HUES64 (cell line): ENCODE data around the gene UBA3.

Experiments used
- H3K27ac ChIP-seq: 2 replicates; pipeline ENCODE4 v1.7.0; 2013; ENCODE audit warnings: low read depth, low read length, inconsistent platforms
- H3K27me3 ChIP-seq: 2 replicates; pipeline ENCODE4 v1.6.1; 2013; ENCODE audit warnings: mild to moderate bottlenecking, low read length; ENCODE audit not compliant: insufficient read depth
- H3K36me3 ChIP-seq: 2 replicates; pipeline ENCODE4 v1.6.1; 2013; ENCODE audit warnings: mild to moderate bottlenecking, low read length; ENCODE audit not compliant: insufficient read depth
- H3K4me1 ChIP-seq: 2 replicates; pipeline ENCODE4 v1.6.1; 2013; ENCODE audit warnings: mild to moderate bottlenecking, low read length, moderate library complexity; ENCODE audit not compliant: insufficient read depth
- H3K4me3 ChIP-seq: 2 replicates; pipeline ENCODE4 v1.5.1; 2013; ENCODE audit warnings: mild to moderate bottlenecking, low read length, moderate library complexity
- H3K9ac ChIP-seq: 2 replicates; pipeline ENCODE4 v1.6.1; 2013; ENCODE audit warnings: mild to moderate bottlenecking, low read depth, low read length
- H3K9me3 ChIP-seq: 2 replicates; pipeline ENCODE4 v1.6.1; 2013; ENCODE audit warnings: low read depth, low read length; ENCODE audit not compliant: insufficient read depth
- WGBS: fragments of 150-250, 120-280 bp; methylation state at CpG from one replicate; pipeline ENCODE4 v1.1.7; 2013; ENCODE audit warnings: missing lambda C conversion rate; 5-methylcytosine and 5-hydroxymethylcytosine counted together

UBA3 gene

GRCh38 chr3:69118555-69118954, 38.4 kb upstream of the UBA3 start:
- no peaks in the 10 kb centered on the region for H3K9me3 ChIP-seq
- whole genome bisulfite sequencing = 95% methylated on average over 12 of the region's 12 CpGs

GRCh38 chr3:69116897-69117296, 36.7 kb upstream of the UBA3 start:
- Histone ChIP-seq H3K36me3 (no peaks in the 10 kb centered on the region), H3K27me3 (no peaks in the 10 kb centered on the region), H3K4me1 (no peaks in the 10 kb centered on the region), H3K9ac (no peak overlapping the region), H3K27ac (no peak overlapping the region), H3K9me3 (no peaks in the 10 kb centered on the region), H3K4me3 (no peak overlapping the region)
- WGBS = 98% methylated on average over 3 of the region's 3 CpGs

More at GRCh38 chr3:69118555-69118954, 38.4 kb upstream of the UBA3 start:
- H3K27me3 ChIP-seq = no peaks in the 10 kb centered on the region
- no peaks in the 10 kb centered on the region for H3K36me3 ChIP-seq
- no peak overlapping the region for H3K27ac ChIP-seq
- H3K4me3 ChIP-seq = no peak overlapping the region
- no peak overlapping the region for H3K9ac ChIP-seq
- no peaks in the 10 kb centered on the region for H3K4me1 ChIP-seq

DNA sequence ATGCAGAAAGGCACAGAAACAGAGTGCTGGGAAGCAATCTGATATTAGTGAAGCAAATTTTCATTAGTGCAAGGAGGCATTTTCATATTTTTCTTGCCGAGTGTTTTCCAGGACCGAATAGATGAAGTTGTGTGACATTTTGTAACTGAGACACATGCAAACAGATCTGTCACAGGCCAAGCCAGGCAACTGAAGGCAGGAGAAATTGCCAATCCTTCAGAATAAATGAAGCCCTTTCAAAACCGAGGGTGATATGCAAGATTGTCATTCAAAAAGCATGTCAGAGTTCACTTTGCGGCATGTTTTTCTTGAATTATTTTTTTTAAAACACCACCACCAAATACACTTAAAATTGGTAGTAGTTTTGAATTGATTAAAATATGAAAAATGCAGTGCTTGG, 36.0 kb upstream of the UBA3 start:
- no peak overlapping the region for H3K27ac ChIP-seq
- peaks cover 2% of the 10 kb centered on the region; the same call in 1 of the 2 replicates for H3K4me1 ChIP-seq
- no peak overlapping the region for H3K4me3 ChIP-seq
- WGBS = 89% methylated on average over 3 of the region's 4 CpGs
- no peak overlapping the region for H3K9ac ChIP-seq
- H3K36me3 ChIP-seq = no peaks in the 10 kb centered on the region
- H3K9me3 ChIP-seq = no peaks in the 10 kb centered on the region
- no peaks in the 10 kb centered on the region for H3K27me3 ChIP-seq

GRCh38 chr3:69115731-69116130, 35.6 kb upstream of the UBA3 start:
- H3K9me3 ChIP-seq = no peaks in the 10 kb centered on the region
- WGBS = 92% methylated on average over 1 of the region's 2 CpGs
- H3K9ac ChIP-seq = no peak overlapping the region
- no peaks in the 10 kb centered on the region for H3K36me3 ChIP-seq
- H3K4me1 ChIP-seq = peaks cover 6% of the 10 kb centered on the region; the same call in 1 of the 2 replicates
- H3K4me3 ChIP-seq = no peak overlapping the region
- no peaks in the 10 kb centered on the region for H3K27me3 ChIP-seq
- no peak overlapping the region for H3K27ac ChIP-seq

GRCh38 chr3:69113536-69113935, 33.4 kb upstream of the UBA3 start:
- Histone ChIP-seq H3K36me3 (no peaks in the 10 kb centered on the region), H3K9me3 (no peaks in the 10 kb centered on the region), H3K27me3 (no peaks in the 10 kb centered on the region), H3K4me1 (peaks cover 6% of the 10 kb centered on the region; the same call in 1 of the 2 replicates), H3K27ac (no peak overlapping the region), H3K4me3 (no peak overlapping the region), H3K9ac (no peak overlapping the region)
- 96% methylated on average over 2 of the region's 3 CpGs for whole genome bisulfite sequencing

DNA sequence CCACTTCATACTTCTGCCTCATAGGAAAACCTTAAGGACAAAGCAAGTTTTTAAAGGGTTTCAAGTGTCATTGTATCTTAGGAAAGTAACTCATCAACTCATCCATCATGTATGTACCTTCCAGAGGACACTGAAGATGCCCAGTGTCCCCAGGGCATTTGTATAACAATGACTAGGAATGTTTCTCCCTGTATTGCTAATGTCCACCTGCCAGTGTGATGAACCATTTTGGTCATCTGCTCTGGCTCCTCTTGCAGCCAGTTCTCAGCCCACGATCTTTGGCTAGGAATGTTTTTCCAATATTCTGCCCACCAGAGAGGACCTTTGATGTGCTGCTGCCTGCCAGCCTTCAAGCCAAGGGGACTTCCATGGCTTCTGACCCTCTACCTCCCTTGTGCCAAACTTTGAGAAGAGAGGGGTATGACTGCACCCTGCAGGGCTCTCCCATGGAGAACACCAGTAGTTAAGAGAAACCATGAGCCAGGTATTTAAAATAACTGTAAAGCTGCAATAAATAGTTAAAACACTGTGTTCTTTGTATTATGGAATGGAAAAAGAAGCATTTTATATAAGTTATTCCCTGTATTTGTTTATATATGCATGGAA, 30.9 kb upstream of the UBA3 start:
- 61% methylated on average over 1 of the region's 1 CpG for WGBS
- no peaks in the 10 kb centered on the region for H3K9me3 ChIP-seq
- H3K36me3 ChIP-seq = no peaks in the 10 kb centered on the region
- no peaks in the 10 kb centered on the region for H3K27me3 ChIP-seq
- H3K4me1 ChIP-seq = peaks cover 6% of the 10 kb centered on the region; the same call in 1 of the 2 replicates
- no peak overlapping the region for H3K4me3 ChIP-seq
- peak overlapping the region; percentile 45; the same call in 1 of the 2 replicates for H3K27ac ChIP-seq
- no peak overlapping the region for H3K9ac ChIP-seq

DNA sequence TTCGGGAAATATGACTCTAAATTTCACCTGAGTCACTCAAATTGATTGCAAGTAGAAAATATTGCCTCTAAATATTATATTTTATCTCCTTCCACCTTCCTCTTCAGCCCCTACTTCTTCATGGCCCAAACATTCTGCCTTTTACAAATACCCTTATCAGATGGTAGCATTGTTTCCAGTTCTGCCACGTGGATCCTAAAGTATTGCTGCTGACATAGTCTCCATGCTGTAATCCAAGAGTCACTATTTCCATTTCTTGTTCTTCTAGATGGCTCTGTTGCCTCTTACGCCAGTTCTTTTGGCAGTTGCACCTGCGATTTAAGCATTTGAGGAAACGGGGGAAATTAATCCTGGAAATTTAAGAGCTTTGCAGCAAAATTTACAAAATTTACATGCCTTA, 28.6 kb upstream of the UBA3 start:
- no peak overlapping the region for H3K4me3 ChIP-seq
- peaks cover 6% of the 10 kb centered on the region; the same call in 1 of the 2 replicates for H3K4me1 ChIP-seq
- no peak overlapping the region for H3K9ac ChIP-seq
- WGBS = 87% methylated on average over 5 of the region's 5 CpGs
- no peak overlapping the region for H3K27ac ChIP-seq
- no peaks in the 10 kb centered on the region for H3K27me3 ChIP-seq
- peaks cover 12% of the 10 kb centered on the region for H3K36me3 ChIP-seq
- H3K9me3 ChIP-seq = no peaks in the 10 kb centered on the region

DNA sequence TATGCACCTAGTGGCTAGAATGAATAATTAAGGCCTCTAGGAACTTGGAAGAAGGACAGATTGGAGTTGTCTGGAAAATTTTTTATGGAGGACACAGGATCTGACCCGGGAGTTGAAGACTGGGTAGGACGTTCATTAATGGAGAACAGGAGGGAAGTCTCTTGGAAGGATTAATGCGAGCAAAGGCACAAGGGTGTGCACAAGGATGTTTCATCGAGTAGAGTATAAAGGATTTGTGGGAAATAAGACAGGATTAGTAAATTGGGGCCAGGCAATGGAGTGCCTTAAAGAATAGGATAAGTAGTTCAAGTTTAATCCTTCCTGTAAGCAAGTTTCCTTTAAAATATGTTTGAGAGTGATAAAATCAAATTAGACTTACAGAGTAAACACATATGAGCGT, 27.7 kb upstream of the UBA3 start:
- H3K27ac ChIP-seq = no peak overlapping the region
- H3K9ac ChIP-seq = no peak overlapping the region
- WGBS = 93% methylated on average over 4 of the region's 5 CpGs
- no peaks in the 10 kb centered on the region for H3K27me3 ChIP-seq
- peaks cover 6% of the 10 kb centered on the region; the same call in 1 of the 2 replicates for H3K4me1 ChIP-seq
- H3K9me3 ChIP-seq = no peaks in the 10 kb centered on the region
- peaks cover 18% of the 10 kb centered on the region for H3K36me3 ChIP-seq
- no peak overlapping the region for H3K4me3 ChIP-seq

DNA sequence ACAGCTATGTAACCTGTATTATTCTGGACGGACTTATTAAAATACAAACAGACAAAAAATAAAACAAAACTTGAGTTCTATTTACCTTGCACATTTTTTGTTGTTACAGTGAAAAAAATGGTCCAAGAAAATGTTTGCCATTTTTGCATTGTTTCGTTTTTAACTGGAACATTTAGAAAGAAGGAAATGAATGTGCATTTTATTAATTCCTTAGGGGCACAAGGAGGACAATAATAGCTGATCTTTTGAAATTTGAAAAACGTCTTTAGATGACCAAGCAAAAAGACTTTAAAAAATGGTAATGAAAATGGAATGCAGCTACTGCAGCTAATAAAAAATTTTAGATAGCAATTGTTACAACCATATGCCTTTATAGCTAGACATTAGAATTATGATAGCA, 25.2 kb upstream of the UBA3 start:
- no peak overlapping the region for H3K27ac ChIP-seq
- no peaks in the 10 kb centered on the region for H3K4me1 ChIP-seq
- no peak overlapping the region for H3K4me3 ChIP-seq
- 78% methylated on average over 2 of the region's 3 CpGs for WGBS
- peaks cover 25% of the 10 kb centered on the region for H3K36me3 ChIP-seq
- no peak overlapping the region for H3K9ac ChIP-seq
- no peaks in the 10 kb centered on the region for H3K9me3 ChIP-seq
- no peaks in the 10 kb centered on the region for H3K27me3 ChIP-seq

DNA sequence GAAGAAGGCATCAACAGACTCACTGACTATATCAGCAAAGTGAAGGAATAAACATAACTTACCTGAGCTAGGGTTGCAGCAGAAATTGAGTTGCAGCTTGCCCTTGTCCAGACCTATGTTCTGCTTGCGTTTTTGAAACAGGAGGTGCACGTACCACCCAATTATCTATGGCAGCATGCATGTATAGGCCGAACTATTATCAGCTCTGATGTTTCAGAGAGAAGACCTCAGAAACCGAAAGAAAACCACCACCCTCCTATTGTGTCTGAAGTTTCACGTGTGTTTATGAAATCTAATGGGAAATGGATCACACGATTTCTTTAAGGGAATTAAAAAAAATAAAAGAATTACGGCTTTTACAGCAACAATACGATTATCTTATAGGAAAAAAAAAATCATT, 24.4 kb upstream of the UBA3 start:
- 94% methylated on average over 6 of the region's 8 CpGs for WGBS
- Histone ChIP-seq H3K27ac (no peak overlapping the region), H3K9ac (no peak overlapping the region), H3K4me1 (no peaks in the 10 kb centered on the region), H3K9me3 (no peaks in the 10 kb centered on the region), H3K4me3 (no peak overlapping the region), H3K36me3 (peaks cover 25% of the 10 kb centered on the region), H3K27me3 (no peaks in the 10 kb centered on the region)

DNA sequence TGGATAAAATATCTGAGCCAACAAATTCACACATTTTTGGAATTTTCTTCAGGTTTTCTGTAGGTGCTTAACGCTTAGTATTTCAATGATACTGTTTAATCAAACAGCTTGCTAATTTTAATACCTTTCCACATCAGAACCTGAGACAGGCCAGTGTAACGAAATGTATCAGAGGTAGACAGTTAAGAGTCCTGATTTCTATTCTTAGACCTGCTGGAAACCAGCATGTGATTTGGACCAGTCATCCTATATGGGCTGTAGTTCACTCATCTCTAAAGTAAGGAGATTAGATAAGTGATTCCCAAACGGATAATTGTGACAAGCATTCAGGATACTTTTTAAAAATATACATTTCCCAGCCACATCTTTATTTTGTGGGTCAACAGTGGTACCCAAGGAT, 23.0 kb upstream of the UBA3 start:
- WGBS = 89% methylated on average over 2 of the region's 3 CpGs

DNA sequence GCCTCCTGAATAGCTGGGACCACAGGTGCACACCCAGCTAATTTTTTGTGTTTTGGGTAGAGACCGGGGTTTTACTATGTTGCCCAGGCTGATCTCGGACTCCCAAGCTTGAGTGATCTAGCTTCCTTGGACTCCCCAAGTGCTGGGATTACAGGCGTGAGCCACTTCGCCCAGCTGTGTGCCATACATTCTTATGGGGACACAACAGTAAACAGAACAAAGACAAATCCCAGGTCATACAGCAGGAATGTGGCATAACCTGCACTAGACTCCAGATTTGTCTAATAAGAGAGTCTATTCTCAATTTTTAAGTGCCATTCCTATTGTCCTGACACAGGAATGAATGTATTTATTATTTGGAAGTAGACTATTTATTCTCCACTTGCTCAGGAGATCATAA, 22.2 kb upstream of the UBA3 start:
- Histone ChIP-seq H3K27me3 (no peaks in the 10 kb centered on the region), H3K36me3 (peaks cover 25% of the 10 kb centered on the region), H3K27ac (no peak overlapping the region), H3K9ac (no peak overlapping the region), H3K4me1 (no peaks in the 10 kb centered on the region), H3K9me3 (no peaks in the 10 kb centered on the region), H3K4me3 (no peak overlapping the region)
- WGBS = 91% methylated on average over 4 of the region's 4 CpGs

More for the DNA sequence above, 23.0 kb upstream of the UBA3 start:
- no peak overlapping the region for H3K4me3 ChIP-seq
- peaks cover 25% of the 10 kb centered on the region for H3K36me3 ChIP-seq
- no peaks in the 10 kb centered on the region for H3K27me3 ChIP-seq
- no peak overlapping the region for H3K27ac ChIP-seq
- H3K9me3 ChIP-seq = no peaks in the 10 kb centered on the region
- no peaks in the 10 kb centered on the region for H3K4me1 ChIP-seq
- H3K9ac ChIP-seq = no peak overlapping the region
